Middle frontal gyrus (tissue), 1 donor: Measurements from ENCODE around the gene TMED8.
"Not testable (repeated sequence)": the region's sequence is repeated elsewhere in the genome, so short reads cannot be mapped to it uniquely, and the experiment has no call there.

Experiments used
- DNase-seq: peaks from one replicate; pipeline ENCODE4 v3.0.0-alpha.2; 2015; ENCODE audit warnings: low spot score; ENCODE audit errors: extremely low spot score

The TMED8 gene

DNA sequence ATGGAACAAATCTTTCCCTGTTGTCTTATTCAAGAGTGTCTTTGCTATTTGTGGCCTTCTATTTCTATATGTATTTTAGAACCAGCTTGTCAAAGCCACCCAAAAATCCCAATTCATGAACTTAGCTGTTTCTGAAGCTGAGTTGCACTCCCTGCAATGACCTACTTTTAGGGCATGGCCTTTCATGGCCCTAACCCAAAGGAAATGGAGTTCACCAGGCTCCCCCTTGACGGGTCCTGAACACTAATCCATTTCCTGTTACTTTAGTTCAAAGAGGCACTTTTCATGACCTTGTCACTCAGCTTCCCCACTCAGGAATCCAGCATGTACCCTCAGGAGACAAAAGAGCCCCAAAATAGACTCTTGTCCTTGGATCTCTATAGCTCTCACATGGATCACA is 7.6 kb downstream of the TMED8 start:
- no peak for DNase-seq

DNA sequence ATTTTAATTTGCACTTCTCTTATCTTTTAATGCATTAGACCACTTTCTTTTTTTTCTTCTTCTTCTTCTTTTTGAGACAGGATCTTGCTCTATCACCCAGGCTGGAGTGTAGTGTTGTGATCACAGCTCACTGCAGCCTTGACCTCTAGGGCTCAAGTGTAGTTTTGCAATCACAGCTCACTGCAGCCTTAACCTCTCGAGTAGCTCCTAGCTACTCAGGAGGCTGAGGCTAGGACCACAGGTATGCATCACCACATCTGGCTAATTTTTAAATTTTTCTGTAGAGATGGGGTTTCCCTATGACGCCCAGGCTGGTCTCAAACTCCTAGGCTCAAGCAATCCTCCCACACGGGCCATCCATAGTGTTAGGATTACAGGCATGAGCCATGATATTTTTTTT is 12.7 kb downstream of the TMED8 start:
- no peak for DNase-seq

DNA sequence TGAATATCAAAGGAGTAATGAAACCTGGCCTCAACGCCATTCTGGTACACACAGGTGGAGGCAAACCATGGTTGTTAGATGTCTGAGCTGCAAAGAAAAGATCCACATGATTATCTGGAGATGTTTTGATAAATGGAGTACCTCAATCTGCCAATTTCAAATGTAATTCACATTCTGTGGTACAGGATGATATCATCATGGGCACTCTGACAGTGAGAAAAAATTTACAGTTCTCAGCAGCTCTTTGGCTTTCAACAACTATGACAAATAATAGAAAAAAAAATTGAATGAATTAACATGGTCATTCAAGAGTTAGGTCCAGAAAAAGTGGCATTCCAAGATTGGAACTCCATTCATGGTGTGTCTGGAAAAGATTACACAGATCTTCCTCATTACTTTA is 17.3 kb downstream of the TMED8 start:
- no peak for DNase-seq

DNA sequence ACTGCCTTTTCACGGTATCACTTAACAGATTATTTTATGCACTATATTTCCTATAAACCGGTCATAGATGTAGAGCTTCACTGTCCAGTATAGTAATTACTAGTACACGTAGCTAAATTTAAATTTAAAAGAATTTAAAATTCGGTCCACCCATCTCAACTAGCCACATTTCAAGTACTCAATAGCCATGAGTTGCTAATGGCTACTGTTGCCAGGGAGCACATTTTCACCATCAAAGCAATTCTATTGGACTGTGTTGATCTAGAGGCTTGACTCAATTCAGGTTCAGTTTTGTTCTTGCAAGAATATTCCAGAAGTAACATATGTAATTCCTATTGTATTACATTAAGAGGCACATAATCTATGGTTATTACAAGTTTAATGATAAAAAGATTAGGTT is 20.0 kb downstream of the TMED8 start:
- DNase-seq = no peak

DNA sequence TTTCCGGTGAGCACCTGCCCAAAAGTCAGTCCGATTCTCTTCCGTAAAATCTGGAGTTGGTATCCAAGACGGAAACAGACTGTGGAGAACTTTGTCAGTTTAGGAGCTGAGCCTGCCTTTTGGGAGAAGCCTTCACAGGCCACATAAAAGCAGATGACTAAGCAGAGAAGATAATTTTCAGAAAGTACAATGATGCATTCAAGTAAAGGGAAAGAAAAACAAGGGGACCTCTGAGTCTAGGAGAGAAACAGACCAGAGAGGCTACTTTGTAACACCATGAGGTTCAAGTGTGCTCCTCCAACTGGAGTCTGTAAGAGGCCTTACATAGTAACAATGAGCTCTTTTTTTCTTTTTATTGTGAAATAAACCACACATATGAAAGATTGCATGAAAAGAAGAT is 21.1 kb downstream of the TMED8 start:
- no peak for DNase-seq

DNA sequence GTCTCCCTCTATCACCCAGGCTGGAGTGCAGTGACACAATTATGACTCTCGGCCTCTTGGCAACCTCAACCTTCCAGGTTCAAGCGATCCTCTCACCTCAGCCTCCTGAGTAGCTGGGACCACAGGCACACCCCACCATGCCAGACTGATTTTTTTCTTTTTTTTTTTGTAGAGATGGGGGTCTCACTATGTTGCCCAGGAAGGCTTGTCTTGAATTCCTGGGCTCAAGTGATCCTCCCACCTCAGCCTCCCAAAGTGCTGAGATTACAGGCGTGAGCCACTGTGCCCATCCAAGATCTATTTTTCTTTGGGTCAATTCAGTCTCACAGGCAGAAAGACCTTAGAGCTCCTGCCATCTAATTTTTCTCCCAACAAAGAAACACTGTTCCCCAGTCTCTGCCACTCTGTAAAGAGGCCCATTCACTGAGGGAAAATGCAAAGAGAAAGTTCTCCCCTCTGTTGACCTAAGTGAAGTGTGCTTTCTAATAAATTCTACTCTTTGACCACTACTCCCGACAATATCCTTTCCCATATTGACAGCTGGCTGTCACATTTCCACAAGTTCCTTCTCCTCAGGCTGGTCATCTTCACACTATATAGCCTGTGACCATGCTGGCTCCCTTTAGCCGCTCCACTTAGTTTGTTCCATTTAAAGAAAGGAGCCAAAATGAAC is 23.3 kb downstream of the TMED8 start:
- no peak for DNase-seq

DNA sequence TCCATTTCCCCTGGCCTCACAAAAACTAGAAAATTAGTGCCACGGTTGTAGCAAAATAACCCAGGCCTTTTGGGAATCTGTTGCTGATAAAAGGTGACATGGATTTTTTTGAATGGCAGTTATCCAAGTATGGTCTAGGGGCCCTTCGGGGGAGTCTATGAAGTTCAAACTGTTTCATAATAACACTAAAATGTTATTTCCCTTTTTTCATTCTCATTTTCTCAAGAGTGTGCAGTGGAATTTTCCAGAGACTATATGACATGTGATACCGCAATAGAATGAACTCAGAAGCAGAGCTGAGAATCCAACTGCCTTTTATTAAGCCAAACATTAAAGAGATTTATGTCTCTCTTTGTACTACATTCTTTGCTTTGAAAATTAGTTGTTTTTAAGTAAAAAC is 29.1 kb downstream of the TMED8 start:
- DNase-seq = no peak

DNA sequence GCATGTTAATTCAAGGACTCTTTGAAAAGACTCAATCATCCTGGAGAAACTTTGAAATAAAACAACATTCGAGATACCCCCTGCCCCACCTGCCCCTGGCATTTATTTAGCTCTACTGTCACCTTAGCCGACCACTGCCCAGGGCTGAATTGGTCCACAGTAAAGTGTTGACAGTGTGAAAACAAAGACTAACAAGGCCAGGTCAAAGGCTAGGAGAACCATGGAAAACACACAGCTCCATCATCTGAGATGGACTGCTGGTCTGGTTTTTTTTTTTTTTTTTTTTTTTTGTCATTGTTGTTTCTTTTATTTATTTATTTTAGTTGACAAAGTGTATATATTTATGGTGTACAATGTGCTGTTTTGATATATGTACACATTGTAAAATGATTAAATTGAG is 30.4 kb downstream of the TMED8 start:
- no peak for DNase-seq

DNA sequence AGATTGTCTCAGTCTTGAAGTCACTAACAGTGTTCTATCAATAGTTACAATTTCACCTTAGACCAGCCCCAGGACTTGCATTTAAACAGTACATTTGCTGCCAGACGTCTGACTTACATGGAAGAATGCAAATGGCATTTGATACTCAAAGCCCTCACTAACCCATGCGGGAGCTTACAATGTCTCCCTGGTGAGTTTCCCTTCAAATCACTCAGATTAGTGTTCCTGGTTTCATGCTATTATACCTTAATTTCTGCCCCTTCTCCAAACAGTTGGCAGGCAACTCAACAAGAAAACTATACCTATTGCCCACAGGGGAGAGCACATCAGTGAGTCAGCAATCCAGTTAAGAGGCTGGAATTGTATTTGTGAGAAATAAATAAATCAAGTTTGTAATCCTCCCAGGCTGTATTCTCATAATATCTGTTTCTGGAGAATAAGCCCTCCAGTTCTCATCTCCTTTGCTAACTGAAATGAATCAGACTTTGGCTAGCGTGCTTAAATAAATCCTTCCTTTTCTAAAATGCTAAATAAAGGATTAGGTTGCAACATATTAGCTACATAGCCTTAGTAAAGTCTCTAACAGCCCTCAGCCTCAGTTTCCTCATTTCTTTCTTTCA is 32.4 kb downstream of the TMED8 start:
- DNase-seq = no peak

DNA sequence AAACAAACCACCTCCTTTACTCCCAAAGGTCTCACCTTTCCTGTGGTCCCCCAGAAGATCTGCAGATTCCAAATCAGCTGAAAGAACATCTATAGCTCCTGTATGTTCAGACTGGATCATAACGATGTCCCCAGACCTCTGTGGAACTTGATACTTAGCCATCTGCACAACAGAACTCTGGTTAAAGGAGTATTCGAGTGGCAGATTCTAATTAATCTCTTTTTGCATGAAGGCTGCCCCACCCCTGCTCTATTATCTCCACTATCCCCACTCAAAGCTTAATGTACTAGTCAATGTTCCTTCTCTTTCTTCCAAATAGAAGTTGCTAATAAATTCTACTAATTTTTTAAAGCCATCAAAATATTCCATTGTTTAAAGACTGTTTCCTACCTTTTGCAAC is 33.2 kb downstream of the TMED8 start:
- no peak for DNase-seq

DNA sequence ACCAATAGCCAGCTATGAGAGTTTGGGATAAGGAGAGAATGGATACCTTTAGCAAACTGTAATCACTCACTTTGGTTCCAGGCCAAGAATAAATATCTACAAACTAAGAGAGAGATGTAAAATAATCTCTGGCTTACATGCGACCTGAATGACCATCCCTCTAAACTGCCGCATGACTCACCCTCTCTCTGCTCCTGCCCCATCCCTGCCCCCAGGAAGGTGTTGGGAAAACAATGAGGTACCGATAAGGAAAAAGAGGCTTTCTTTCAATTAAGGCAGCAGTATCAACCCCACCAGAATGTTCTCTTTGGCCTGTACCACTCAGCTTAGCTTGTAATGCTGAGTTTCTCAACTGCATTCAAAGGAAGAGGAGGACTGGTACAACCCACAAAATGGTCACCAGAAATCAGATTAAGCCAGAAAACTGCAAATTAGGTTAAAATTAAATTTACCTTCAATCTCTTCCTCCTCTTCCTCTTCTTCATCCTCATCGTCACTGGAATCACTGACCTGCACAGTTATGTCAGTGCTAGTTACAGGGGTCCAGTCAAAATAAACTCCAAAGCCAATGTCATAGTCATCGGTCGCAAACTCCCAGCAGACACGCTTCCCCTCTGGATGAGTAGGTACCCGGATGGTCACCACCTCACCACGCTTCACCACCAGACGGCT is 34.0 kb downstream of the TMED8 start:
- no peak for DNase-seq

DNA sequence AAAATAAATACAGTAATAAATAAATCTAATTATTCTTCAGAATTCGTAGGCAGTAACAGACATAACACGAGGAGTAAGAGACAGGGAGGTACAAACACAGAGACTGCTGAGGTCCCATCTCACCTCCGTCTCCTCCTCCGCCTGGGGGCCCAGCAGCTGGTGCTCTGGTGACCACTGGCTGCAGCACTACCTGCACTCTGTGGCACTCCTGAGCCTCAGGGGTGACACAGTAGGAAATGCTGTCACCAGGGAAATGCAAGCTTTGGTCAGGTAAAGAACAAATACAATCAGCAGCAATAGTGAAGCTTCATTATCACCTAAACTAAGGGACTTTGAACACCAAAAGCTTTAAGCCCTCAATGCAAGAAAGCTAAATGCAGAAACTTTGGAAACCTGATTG is 36.5 kb downstream of the TMED8 start:
- DNase-seq = no peak

DNA sequence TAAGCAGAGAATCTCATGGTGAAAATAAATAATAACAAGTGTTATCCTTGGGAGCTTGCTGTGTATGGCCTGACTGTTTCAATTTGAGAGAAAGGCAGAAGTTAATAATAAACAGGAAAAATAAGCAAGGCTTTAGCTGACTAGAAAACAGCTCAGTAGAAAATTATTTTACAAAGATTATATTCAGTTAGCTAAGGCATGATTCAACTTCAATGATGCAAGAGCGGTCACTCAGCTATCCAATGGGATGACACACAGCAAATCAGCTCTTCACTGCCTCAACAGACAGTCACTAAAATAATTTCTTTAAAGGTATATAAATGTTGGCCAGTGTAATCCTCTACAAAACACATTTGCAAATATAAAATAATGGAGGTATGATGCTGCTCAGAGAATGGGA is 37.5 kb downstream of the TMED8 start:
- no peak for DNase-seq

DNA sequence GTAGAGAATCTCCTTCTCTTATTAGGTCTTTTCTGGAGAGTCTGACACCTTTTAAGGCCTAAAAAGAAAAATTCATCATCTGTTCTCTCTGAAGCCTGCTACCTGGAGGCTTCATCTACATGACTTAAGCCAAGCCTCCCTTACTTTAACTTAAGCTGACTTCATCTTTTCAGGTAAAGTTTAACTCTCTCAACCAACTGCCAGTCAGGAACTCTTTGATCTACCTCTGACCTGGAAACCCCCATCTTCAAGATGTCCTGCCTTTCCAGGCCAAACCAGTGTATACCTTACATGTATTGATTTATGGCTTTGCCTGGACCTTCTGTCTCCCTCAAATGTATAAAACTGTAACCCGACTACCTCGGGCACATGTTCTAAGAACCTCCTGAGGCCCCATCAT is 38.6 kb downstream of the TMED8 start:
- no peak for DNase-seq

DNA sequence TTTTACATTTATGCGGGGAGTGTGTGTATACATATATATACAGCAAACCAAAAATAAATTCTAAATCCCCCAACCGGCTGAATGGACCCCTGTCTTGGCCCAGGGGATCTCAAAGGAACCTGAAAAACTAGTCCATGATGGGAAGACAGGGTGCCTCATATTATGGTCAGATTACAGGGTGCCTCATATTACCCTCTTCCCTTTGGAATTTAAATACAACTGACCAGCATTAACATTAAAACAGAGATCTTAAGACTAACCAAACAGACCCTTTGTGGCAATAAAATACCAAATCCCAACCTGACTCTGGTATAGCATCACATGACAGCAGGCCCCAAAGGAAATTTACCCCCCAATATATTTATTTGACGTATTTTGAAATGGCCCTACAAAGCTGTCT is 39.0 kb downstream of the TMED8 start:
- no peak for DNase-seq

DNA sequence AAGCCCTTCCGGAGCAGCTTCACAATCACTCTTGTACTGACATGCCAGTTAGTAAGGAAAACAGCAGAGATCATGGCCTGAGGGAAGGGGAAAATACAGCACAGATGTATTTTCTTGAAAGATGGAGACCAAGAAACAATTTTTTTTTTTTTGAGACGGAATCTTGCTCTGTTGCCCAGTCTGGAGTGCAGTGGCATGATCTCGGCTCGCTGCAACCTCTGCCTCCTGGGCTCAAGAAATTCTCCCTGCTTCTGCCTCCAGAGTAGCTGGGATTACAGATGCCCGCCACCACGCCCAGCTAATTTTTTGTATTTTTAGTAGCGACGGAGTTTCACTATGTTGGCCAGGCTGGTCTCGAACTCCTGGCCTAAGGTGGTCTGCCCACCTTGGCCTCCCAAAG is 39.6 kb downstream of the TMED8 start:
- not testable (repeated sequence) for DNase-seq

DNA sequence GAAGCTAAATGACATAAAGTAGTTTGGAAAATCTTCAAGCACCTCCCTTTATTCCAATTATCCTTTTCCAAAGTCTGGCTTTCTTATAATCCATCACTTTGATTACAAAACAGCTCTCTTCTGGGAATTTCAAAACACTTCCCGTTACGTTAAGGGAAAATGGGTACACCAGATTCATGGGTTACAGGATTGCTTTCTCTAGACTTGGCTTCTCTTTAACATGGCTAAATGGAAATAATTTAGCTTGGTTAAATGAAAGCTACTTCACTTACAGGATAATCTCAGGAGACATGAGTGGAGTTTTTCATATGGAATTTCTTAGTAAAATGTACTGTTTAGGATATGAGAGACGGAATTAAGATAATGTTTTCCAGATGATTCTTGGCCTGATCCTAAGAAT is 41.3 kb downstream of the TMED8 start:
- no peak for DNase-seq

DNA sequence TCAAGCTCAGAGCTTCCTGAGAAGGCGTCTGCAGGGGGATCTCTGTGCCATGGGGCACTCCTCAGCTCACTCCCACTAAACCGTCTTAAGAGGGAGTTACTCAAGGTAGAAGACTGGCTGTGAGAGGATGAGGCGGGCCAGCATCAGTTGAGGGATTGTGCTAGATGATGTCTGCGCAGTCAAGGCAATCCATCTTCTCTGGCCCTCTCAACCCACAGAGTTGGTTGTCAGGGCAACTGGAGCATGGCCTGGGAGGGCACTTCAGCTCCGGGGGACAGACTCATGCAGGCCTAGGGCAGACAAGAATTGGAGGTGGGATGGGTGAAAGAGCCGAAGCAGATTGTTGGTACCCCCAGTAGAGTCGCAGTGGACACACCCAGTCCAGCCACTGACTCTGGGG is 47.0 kb downstream of the TMED8 start:
- DNase-seq = no peak

DNA sequence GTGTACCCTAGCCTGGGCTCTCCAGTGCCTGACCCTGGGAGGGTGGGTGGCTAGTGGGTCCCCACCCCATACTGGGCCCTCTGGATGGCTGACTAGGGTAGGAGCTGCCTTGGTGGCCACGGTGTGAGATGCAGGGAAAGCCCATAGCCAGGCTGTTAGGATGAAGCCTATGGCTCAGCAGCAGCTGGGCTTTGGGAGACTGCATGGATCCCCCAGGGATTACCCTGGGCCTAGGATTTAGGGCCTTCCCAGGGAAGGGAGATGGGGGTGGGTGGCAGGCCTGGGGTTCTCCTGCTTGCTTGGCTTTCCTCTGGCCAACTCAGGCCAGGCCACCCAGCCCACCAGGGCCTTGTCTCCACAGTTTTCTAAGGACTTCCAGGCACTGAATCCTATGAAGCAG is 49.8 kb downstream of the TMED8 start:
- DNase-seq = no peak

DNA sequence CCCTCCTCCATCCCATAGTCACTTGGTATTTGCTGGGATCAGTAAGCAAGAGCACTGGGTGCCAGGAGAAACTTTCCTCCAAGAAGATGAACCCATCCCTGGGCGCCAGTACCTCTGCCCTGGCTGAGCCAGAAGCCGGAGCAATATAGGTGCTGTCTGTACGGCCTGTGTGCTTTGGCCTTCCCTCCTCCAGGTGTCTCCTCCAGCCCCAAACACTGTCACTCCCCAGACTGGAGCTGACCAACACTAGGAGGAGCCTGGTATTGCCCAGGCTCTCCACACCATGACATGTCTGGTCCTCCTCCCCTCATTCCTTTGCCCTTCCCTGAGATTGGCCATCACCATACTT is 51.2 kb downstream of the TMED8 start:
- no peak for DNase-seq

DNA sequence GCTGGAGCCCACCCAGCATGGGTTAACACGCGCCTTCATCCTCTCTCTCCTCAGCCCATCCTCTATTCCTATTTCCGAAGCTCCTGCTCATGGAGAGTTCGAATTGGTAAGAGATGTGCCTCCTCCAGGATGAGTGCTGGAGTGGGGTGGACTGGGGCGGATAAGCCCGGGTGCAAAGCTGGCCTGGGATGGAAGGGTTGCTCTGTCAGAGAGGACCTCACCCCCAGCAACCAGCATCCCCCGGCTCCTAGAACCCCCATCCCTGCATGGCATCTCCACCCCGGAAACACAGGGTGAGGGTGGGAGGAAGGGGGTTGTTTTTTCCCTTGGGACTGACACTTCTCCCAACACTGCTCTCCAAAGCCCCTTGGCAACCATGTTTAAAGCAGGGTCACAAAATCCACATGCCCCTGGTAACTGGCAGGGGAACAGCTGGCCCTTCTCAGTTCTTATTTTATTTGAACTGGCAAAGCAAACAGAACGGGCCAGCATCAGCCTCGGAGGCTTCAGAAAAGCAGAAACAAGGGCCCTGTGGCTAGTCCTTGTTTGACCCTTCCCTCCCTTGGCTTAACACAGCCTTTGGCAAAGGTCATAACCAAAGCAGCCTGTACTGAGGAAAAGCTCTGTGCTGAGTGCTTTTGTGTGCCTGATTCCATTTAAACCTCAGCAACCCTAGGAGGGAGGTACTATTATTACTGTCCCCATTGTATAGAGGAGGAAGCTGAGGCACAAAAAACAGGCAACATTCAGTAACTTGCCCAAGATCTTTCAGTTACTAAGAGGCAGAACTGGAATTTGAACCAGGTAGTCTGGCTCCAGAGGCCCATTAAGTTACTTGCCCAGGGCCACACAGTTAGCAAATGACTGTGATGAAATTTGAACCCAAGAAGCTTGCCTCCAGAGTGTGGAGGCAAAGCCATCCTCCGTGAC is 51.8 kb downstream of the TMED8 start:
- DNase-seq = no peak

DNA sequence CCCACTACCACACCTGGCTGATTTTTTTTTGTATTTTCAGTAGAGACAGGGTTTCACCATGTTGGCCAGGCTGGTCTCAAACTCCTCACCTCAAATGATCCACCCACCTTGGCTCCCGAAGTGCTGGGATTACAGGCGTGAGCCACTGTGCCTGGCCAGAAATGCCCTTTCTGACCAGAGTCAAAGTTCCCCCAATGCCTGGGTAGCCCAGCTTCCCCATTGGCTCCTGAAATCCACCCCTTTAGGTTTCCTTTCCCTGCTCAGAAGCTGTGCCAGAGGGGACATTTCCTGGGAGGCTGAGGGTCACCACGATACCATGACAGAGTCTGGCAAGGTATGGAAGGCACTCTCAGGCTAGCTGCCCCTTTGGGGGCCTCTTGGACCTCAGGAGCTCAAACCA is 52.6 kb downstream of the TMED8 start:
- no peak for DNase-seq
